GM12878 (cell line): ENCODE measurements around the gene ACTR10. TPM values are rescaled to one million over a fixed set of nuclear protein-coding genes. Genes with fewer than 3 reads are reported as not detected.

Experiments
- CREM ChIP-seq: IDR thresholded peaks from 2 replicates; pipeline ENCODE4 v1.6.1; 2014; ENCODE audit warnings: antibody characterized with exemption, low read depth
- CTCF ChIP-seq, 3 experiments: IDR thresholded peaks in 2 of 3; conservative IDR thresholded peaks in 1 of 3; 2 replicates each; pipeline ENCODE4 v1.5.1; 2011; ENCODE audit warnings: low read depth in 3 of 3, low read length in 3 of 3, mild to moderate bottlenecking in 3 of 3, control low read depth in 2 of 3, moderate library complexity in 2 of 3, inconsistent platforms in 1 of 3, mixed read lengths in 1 of 3; ENCODE audit not compliant: control insufficient read depth in 2 of 3, insufficient read depth in 1 of 3; ENCODE audit errors: extremely low read depth in 1 of 3
- GABPA ChIP-seq: IDR thresholded peaks from 2 replicates; pipeline ENCODE4 v1.6.1; 2014; ENCODE audit warnings: antibody characterized with exemption, low read depth, mild to moderate bottlenecking, inconsistent platforms
- IRF4 ChIP-seq: IDR thresholded peaks from 2 replicates; pipeline ENCODE4 v1.6.1; 2011; ENCODE audit warnings: low read depth, low read length
- MLLT1 ChIP-seq: fragments of 450-650 bp; IDR thresholded peaks from 2 replicates; pipeline ENCODE4 v1.6.1; 2016; ENCODE audit warnings: mild to moderate bottlenecking
- REST ChIP-seq: IDR thresholded peaks from 2 replicates; pipeline ENCODE4 v1.6.1; 2012; ENCODE audit warnings: mild to moderate bottlenecking, low read depth, low read length
- SMC3 ChIP-seq: IDR thresholded peaks from 2 replicates; pipeline ENCODE4 v1.6.1; 2011; ENCODE audit warnings: low read length, improper control_type of control experiment, borderline replicate concordance
- SREBF2 ChIP-seq: IDR thresholded peaks from 2 replicates; pipeline ENCODE4 v1.6.1; 2012; ENCODE audit warnings: mild to moderate bottlenecking, low read length
- polyA plus RNA-seq, 11 experiments: library from polyadenylated mRNA; depleted of rRNA in 4 of 11; unstranded in 6 of 11; stranded (reverse) in 5 of 11; fragments of >200 nt; fragmentation: Nextera tagmentation in 4 of 11; fragmentation: Illumina TruSeq in 1 of 11; extraction: Ambion mirVana in 4 of 11; extraction: Trizol in 1 of 11; gene quantifications; 1 replicate in 1 of 11; 2 replicates in 10 of 11; pipeline versions ENCODE4 v1.2.1 to v1.2.3, GENCODE V29; 2011 to 2016; ENCODE audit warnings: inconsistent platforms in 2 of 11, missing spikeins in 2 of 11, low read depth in 1 of 11
- total RNA-seq, 4 experiments: library from RNA; depleted of rRNA in 3 of 4; stranded (reverse); fragments of >200 nt in 3 of 4; fragmentation: Illumina TruSeq in 1 of 4; extraction: Trizol in 1 of 4; gene quantifications; 2 replicates each; pipeline versions ENCODE4 v1.2.1 to v1.2.3, GENCODE V29; 2013 to 2021

ACTR10 gene
- total and polyA plus RNA-seq, 10 of the 15 experiments (the other 5 are each of a cell fraction or from before 2014, with no cell fraction given): 26.0 to 74.3 (median 38.9) TPM

- TF ChIP-seq GABPA (no peak), IRF4 (no peak), CREM (no peak), CTCF (IDR thresholded peaks at IDR 0.05 in 2 of 3, conservative IDR thresholded peaks at IDR 0.05 in 1 of 3; ENCODE audit: control insufficient read depth in 2 of 3, extremely low read depth in 1 of 3, insufficient read depth in 1 of 3, low read depth in 3 of 3, low read length in 3 of 3) (no peak), SREBF2 (no peak), REST (no peak), SMC3 (no peak), MLLT1 (no peak)
Measured at GRCh38 chr14:58177125-58177524, 22.8 kb upstream of the ACTR10 start (continued).
